Measurements from ENCODE around the gene PIK3R1. TPM values are rescaled to one million over a fixed set of nuclear protein-coding genes. Genes with fewer than 3 reads are reported as not detected.

Gene PIK3R1
- polyA plus RNA-seq, 4 donors = 9.2 to 68.4 (median 20.5) TPM

GRCh38 chr5:68343421-68343826, 127.9 kb downstream of the PIK3R1 start:
- 57 to 71% (median 66%) methylated on average over 5 of the region's 5 CpGs for whole genome bisulfite sequencing, 3 donors
- DNase-seq = peak in 1 of 2 donors; percentile 88
- Histone ChIP-seq H3K9me3 (ENCODE audit: control insufficient read depth in 2 of 2, insufficient read depth in 1 of 2, low read depth in 1 of 2, low read length in 1 of 2) (no peaks in the 10 kb centered on the region), H3K36me3 (ENCODE audit: control insufficient read depth in 3 of 3, insufficient read depth in 2 of 3, low read depth in 1 of 3, low read length in 3 of 3) (no peaks in the 10 kb centered on the region), H3K27ac (ENCODE audit: low read depth in 1 of 3, low read length in 2 of 3) (peak overlapping the region in 1 of 3 donors; percentile 3), H3K27me3 (ENCODE audit: control insufficient read depth in 3 of 3, insufficient read depth in 3 of 3, low read length in 3 of 3) (no peaks in the 10 kb centered on the region), H3K4me3 (ENCODE audit: low read depth in 1 of 3, low read length in 3 of 3) (no peak overlapping the region), H3K4me1 (ENCODE audit: control insufficient read depth in 3 of 3, insufficient read depth in 2 of 3, low read depth in 1 of 3, low read length in 2 of 3) (peaks cover 6 to 14% (median 6%) of the 10 kb centered on the region in 3 donors)
- FAIRE-seq = no peak

GRCh38 chr5:68344447-68345111, 129.0 kb downstream of the PIK3R1 start:
- FAIRE-seq (no peak), DNase-seq (peak; percentile 42 to 88)
- 20 to 52% (median 31%) methylated on average over 4 of the region's 4 CpGs for WGBS, 3 donors
- Histone ChIP-seq H3K4me1 (ENCODE audit: control insufficient read depth in 3 of 3, insufficient read depth in 2 of 3, low read depth in 1 of 3, low read length in 2 of 3) (peaks cover 6 to 13% (median 6%) of the 10 kb centered on the region in 3 donors), H3K4me3 (ENCODE audit: low read depth in 1 of 3, low read length in 3 of 3) (no peak overlapping the region), H3K9me3 (ENCODE audit: control insufficient read depth in 2 of 2, insufficient read depth in 1 of 2, low read depth in 1 of 2, low read length in 1 of 2) (no peaks in the 10 kb centered on the region), H3K36me3 (ENCODE audit: control insufficient read depth in 3 of 3, insufficient read depth in 2 of 3, low read depth in 1 of 3, low read length in 3 of 3) (no peaks in the 10 kb centered on the region), H3K27ac (ENCODE audit: low read depth in 1 of 3, low read length in 2 of 3) (peak overlapping the region in 1 of 3 donors; percentile 21), H3K27me3 (ENCODE audit: control insufficient read depth in 3 of 3, insufficient read depth in 3 of 3, low read length in 3 of 3) (no peaks in the 10 kb centered on the region)

DNA sequence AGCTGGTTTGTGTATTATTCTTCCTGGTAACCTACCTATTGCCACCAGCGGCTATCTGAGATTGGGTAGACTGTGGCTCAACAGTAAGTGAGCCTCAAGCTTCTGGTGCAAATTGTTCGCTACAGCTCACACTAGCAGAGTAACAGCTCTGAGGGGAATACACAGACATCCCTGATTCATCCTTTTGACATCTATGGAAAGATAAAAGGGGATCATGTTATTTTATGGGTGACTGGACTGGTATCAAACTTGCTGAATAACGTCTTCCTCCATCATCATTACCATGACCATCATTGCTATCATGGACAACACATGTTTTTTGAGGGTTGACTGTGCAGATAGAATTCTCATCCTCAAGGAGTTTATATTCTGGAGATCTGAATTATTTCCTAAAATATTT, 129.6 kb downstream of the PIK3R1 start:
- Histone ChIP-seq H3K27me3 (ENCODE audit: control insufficient read depth in 3 of 3, insufficient read depth in 3 of 3, low read length in 3 of 3) (no peaks in the 10 kb centered on the region), H3K4me3 (ENCODE audit: low read depth in 1 of 3, low read length in 3 of 3) (no peak overlapping the region), H3K9me3 (ENCODE audit: control insufficient read depth in 2 of 2, insufficient read depth in 1 of 2, low read depth in 1 of 2, low read length in 1 of 2) (no peaks in the 10 kb centered on the region), H3K36me3 (ENCODE audit: control insufficient read depth in 3 of 3, insufficient read depth in 2 of 3, low read depth in 1 of 3, low read length in 3 of 3) (no peaks in the 10 kb centered on the region), H3K27ac (ENCODE audit: low read depth in 1 of 3, low read length in 2 of 3) (no peak overlapping the region), H3K4me1 (ENCODE audit: control insufficient read depth in 3 of 3, insufficient read depth in 2 of 3, low read depth in 1 of 3, low read length in 2 of 3) (peaks cover 6 to 11% (median 6%) of the 10 kb centered on the region in 3 donors)
- WGBS, 3 donors = 89 to 97% (median 94%) methylated on average over 3 of the region's 3 CpGs
- FAIRE-seq (no peak), DNase-seq (no peak)

DNA sequence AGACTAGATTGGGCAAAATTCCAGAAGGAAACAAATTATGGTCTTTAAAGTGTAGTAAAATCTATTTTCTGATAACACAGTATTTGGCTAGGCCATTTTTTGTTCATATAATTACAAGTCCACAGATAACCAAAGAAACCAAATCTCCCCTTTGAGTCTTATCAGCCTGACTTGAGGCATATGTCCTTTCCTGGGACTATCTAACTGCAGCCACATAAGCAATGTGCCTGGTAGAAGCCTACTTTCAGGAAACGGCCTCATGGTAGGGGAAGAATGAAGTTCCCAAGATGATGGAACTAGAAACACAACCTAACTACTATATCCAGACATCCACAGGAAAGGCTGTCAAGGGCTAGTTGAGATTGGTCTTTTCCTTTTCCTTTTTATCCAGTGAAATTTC, 130.0 kb downstream of the PIK3R1 start:
- no peak for DNase-seq
- no peak for FAIRE-seq
- Histone ChIP-seq H3K27me3 (ENCODE audit: control insufficient read depth in 3 of 3, insufficient read depth in 3 of 3, low read length in 3 of 3) (no peaks in the 10 kb centered on the region), H3K9me3 (ENCODE audit: control insufficient read depth in 2 of 2, insufficient read depth in 1 of 2, low read depth in 1 of 2, low read length in 1 of 2) (no peaks in the 10 kb centered on the region), H3K36me3 (ENCODE audit: control insufficient read depth in 3 of 3, insufficient read depth in 2 of 3, low read depth in 1 of 3, low read length in 3 of 3) (no peaks in the 10 kb centered on the region), H3K27ac (ENCODE audit: low read depth in 1 of 3, low read length in 2 of 3) (no peak overlapping the region), H3K4me1 (ENCODE audit: control insufficient read depth in 3 of 3, insufficient read depth in 2 of 3, low read depth in 1 of 3, low read length in 2 of 3) (peaks cover 6 to 11% (median 6%) of the 10 kb centered on the region in 3 donors), H3K4me3 (ENCODE audit: low read depth in 1 of 3, low read length in 3 of 3) (no peak overlapping the region)
- 86 to 87% (median 87%) methylated on average over 1 of the region's 1 CpG for WGBS, 3 donors

GRCh38 chr5:68347536-68347935, 132.0 kb downstream of the PIK3R1 start:
- Histone ChIP-seq H3K9me3 (ENCODE audit: control insufficient read depth in 2 of 2, insufficient read depth in 1 of 2, low read depth in 1 of 2, low read length in 1 of 2) (no peaks in the 10 kb centered on the region), H3K36me3 (ENCODE audit: control insufficient read depth in 3 of 3, insufficient read depth in 2 of 3, low read depth in 1 of 3, low read length in 3 of 3) (no peaks in the 10 kb centered on the region), H3K4me3 (ENCODE audit: low read depth in 1 of 3, low read length in 3 of 3) (no peak overlapping the region), H3K4me1 (ENCODE audit: control insufficient read depth in 3 of 3, insufficient read depth in 2 of 3, low read depth in 1 of 3, low read length in 2 of 3) (peaks cover 6 to 11% (median 6%) of the 10 kb centered on the region in 3 donors), H3K27ac (ENCODE audit: low read depth in 1 of 3, low read length in 2 of 3) (no peak overlapping the region), H3K27me3 (ENCODE audit: control insufficient read depth in 3 of 3, insufficient read depth in 3 of 3, low read length in 3 of 3) (no peaks in the 10 kb centered on the region)
- 89 to 98% (median 97%) methylated on average over 2 of the region's 2 CpGs for WGBS, 3 donors
- FAIRE-seq = no peak
- no peak for DNase-seq

DNA sequence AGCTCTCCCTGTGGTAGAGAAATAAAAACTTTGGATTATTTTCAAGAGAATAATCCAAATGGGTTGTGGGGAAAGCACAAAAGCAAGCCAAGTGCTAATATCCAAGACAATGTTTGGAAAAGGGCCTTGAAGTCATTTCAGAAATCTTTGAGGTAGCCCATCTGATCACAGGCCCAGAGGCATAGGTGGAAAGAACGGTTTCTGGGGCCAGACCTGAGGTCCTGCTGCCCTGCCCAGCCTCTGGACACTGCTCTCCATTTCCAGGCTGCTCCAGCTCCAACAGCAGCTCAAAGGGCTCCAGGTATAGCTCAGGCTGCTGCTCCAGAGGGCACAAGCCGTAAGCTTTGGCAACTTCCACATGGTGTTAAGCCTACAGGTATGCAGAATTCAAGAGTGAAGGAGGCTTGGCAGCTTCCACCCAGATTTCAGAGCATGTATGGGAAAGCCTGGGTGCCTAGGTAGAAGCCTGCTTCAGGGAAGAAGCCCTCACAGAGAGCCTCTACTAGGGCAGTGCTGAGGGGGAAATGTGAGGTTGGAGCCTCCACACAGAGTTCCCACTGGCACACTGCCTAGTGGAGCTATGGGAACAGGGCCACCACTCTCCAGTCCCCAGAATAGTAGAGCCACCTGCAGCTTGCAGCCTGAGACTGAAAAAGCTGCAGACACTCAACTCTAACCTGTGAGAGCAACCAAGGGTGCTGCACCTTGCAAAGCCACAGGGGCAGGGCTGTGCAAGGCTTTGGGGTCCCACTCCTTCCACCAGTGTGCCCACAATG, 133.1 kb downstream of the PIK3R1 start:
- peaks cover under 1 to 9% (median 6%) of the 10 kb centered on the region in 3 donors for H3K4me1 ChIP-seq (ENCODE audit: control insufficient read depth in 3 of 3, insufficient read depth in 2 of 3, low read depth in 1 of 3, low read length in 2 of 3)
- FAIRE-seq (no peak), DNase-seq (no peak)
- H3K27me3 ChIP-seq (ENCODE audit: control insufficient read depth in 3 of 3, insufficient read depth in 3 of 3, low read length in 3 of 3) = no peaks in the 10 kb centered on the region
- no peak overlapping the region for H3K4me3 ChIP-seq (ENCODE audit: low read depth in 1 of 3, low read length in 3 of 3)
- 88 to 97% (median 93%) methylated on average over 2 of the region's 2 CpGs for WGBS, 3 donors
- no peaks in the 10 kb centered on the region for H3K36me3 ChIP-seq (ENCODE audit: control insufficient read depth in 3 of 3, insufficient read depth in 2 of 3, low read depth in 1 of 3, low read length in 3 of 3)
- no peak overlapping the region for H3K27ac ChIP-seq (ENCODE audit: low read depth in 1 of 3, low read length in 2 of 3)
- H3K9me3 ChIP-seq (ENCODE audit: control insufficient read depth in 2 of 2, insufficient read depth in 1 of 2, low read depth in 1 of 2, low read length in 1 of 2) = no peaks in the 10 kb centered on the region

GRCh38 chr5:68350176-68350575, 134.6 kb downstream of the PIK3R1 start:
- H3K36me3 ChIP-seq (ENCODE audit: control insufficient read depth in 3 of 3, insufficient read depth in 2 of 3, low read depth in 1 of 3, low read length in 3 of 3) = no peaks in the 10 kb centered on the region
- WGBS, 3 donors = 91 to 92% (median 91%) methylated on average over 4 of the region's 4 CpGs
- H3K9me3 ChIP-seq (ENCODE audit: control insufficient read depth in 2 of 2, insufficient read depth in 1 of 2, low read depth in 1 of 2, low read length in 1 of 2) = no peaks in the 10 kb centered on the region
- H3K4me1 ChIP-seq (ENCODE audit: control insufficient read depth in 3 of 3, insufficient read depth in 2 of 3, low read depth in 1 of 3, low read length in 2 of 3) = peaks cover 0 to 3% (median 0%) of the 10 kb centered on the region in 3 donors
- no peak overlapping the region for H3K27ac ChIP-seq (ENCODE audit: low read depth in 1 of 3, low read length in 2 of 3)
- FAIRE-seq (no peak), DNase-seq (no peak)
- no peaks in the 10 kb centered on the region for H3K27me3 ChIP-seq (ENCODE audit: control insufficient read depth in 3 of 3, insufficient read depth in 3 of 3, low read length in 3 of 3)
- no peak overlapping the region for H3K4me3 ChIP-seq (ENCODE audit: low read depth in 1 of 3, low read length in 3 of 3)
